ENCODE data around the gene ALPK1.
"Not testable (repeated sequence)": the region's sequence is repeated elsewhere in the genome, so short reads cannot be mapped to it uniquely, and the experiment has no call there.

The ALPK1 gene

GRCh38 chr4:112280386-112281056, 16.6 kb upstream of the ALPK1 start:
- H3K27me3 ChIP-seq (ENCODE audit: insufficient read depth, low read length, poor library complexity) = no peaks in the 10 kb centered on the region
- no peak overlapping the region for H3K27ac ChIP-seq (ENCODE audit: low read length)
- H3K79me2 ChIP-seq (ENCODE audit: insufficient read depth, low read length) = peaks cover 86% of the 10 kb centered on the region
- no peak overlapping the region for H3K9ac ChIP-seq (ENCODE audit: low read depth, low read length)
- no peaks in the 10 kb centered on the region for H3K9me3 ChIP-seq (ENCODE audit: insufficient read depth, low read length, severe bottlenecking)
- ATAC-seq (ENCODE audit: insufficient read depth, low read depth) (no peak), DNase-seq (no peak)
- peaks cover 47% of the 10 kb centered on the region for H3K36me3 ChIP-seq (ENCODE audit: insufficient read depth, low read length)
- H2AFZ ChIP-seq (ENCODE audit: low read depth, low read length) = no peak overlapping the region
- no peak overlapping the region for H3K4me3 ChIP-seq (ENCODE audit: low read depth in 1 of 2, low read length in 2 of 2)
- peak overlapping the region; percentile 21; the same call in 1 of the 2 replicates for H3K4me2 ChIP-seq (ENCODE audit: insufficient read depth, low read length)
- TF ChIP-seq CTCF (IDR thresholded peaks at IDR 0.05; ENCODE audit: borderline replicate concordance, extremely low read depth, low read length, poor library complexity, severe bottlenecking) (no peak), EZH2 (IDR thresholded peaks at IDR 0.05; ENCODE audit: borderline replicate concordance, low read depth, low read length, severe bottlenecking) (no peak)
- H3K4me1 ChIP-seq (ENCODE audit: insufficient read depth, low read length) = peaks cover 37% of the 10 kb centered on the region
- peaks cover 19% of the 10 kb centered on the region for H4K20me1 ChIP-seq (ENCODE audit: insufficient read depth, low read length)

- H3K79me2 ChIP-seq (ENCODE audit: insufficient read depth, low read length) = peaks cover 85% of the 10 kb centered on the region
- not testable (repeated sequence) for H3K4me3 ChIP-seq (ENCODE audit: low read depth in 1 of 2, low read length in 2 of 2); H3K9ac ChIP-seq (ENCODE audit: low read depth, low read length); DNase-seq; H3K27me3 ChIP-seq (ENCODE audit: insufficient read depth, low read length, poor library complexity); H3K27ac ChIP-seq (ENCODE audit: low read length); ATAC-seq (ENCODE audit: insufficient read depth, low read depth); H2AFZ ChIP-seq (ENCODE audit: low read depth, low read length); H3K9me3 ChIP-seq (ENCODE audit: insufficient read depth, low read length, severe bottlenecking)
- H3K4me2 ChIP-seq (ENCODE audit: insufficient read depth, low read length) = peak overlapping the region; percentile 29
- peaks cover 40% of the 10 kb centered on the region for H3K36me3 ChIP-seq (ENCODE audit: insufficient read depth, low read length)
- peaks cover 13% of the 10 kb centered on the region for H4K20me1 ChIP-seq (ENCODE audit: insufficient read depth, low read length)
- H3K4me1 ChIP-seq (ENCODE audit: insufficient read depth, low read length) = peaks cover 49% of the 10 kb centered on the region
These were observed 15.2 kb upstream of the ALPK1 start for GRCh38 chr4:112281895-112282398.

GRCh38 chr4:112282860-112283667, 14.1 kb upstream of the ALPK1 start:
- no peaks in the 10 kb centered on the region for H3K27me3 ChIP-seq (ENCODE audit: insufficient read depth, low read length, poor library complexity)
- no peak overlapping the region for H3K9ac ChIP-seq (ENCODE audit: low read depth, low read length)
- peaks cover 77% of the 10 kb centered on the region for H3K79me2 ChIP-seq (ENCODE audit: insufficient read depth, low read length)
- peaks cover 13% of the 10 kb centered on the region for H4K20me1 ChIP-seq (ENCODE audit: insufficient read depth, low read length)
- H3K4me2 ChIP-seq (ENCODE audit: insufficient read depth, low read length) = peak overlapping the region; percentile 76
- H3K4me1 ChIP-seq (ENCODE audit: insufficient read depth, low read length) = peaks cover 60% of the 10 kb centered on the region
- peak overlapping the region; percentile 41; the same call in 1 of the 2 replicates for H3K27ac ChIP-seq (ENCODE audit: low read length)
- H3K9me3 ChIP-seq (ENCODE audit: insufficient read depth, low read length, severe bottlenecking) = no peaks in the 10 kb centered on the region
- H3K36me3 ChIP-seq (ENCODE audit: insufficient read depth, low read length) = peaks cover 30% of the 10 kb centered on the region
- no peak for ATAC-seq (ENCODE audit: insufficient read depth, low read depth)
- no peak overlapping the region for H2AFZ ChIP-seq (ENCODE audit: low read depth, low read length)
- TF ChIP-seq EZH2 (IDR thresholded peaks at IDR 0.05; ENCODE audit: borderline replicate concordance, low read depth, low read length, severe bottlenecking) (no peak), CTCF (IDR thresholded peaks at IDR 0.05; ENCODE audit: borderline replicate concordance, extremely low read depth, low read length, poor library complexity, severe bottlenecking) (no peak)
- peak overlapping the region in 1 of 2 experiments; percentile 40; a peak in 2 of 4 replicates for H3K4me3 ChIP-seq (ENCODE audit: low read depth in 1 of 2, low read length in 2 of 2)
- no peak for DNase-seq

GRCh38 chr4:112284166-112284565, 13.0 kb upstream of the ALPK1 start:
- TF ChIP-seq EZH2 (IDR thresholded peaks at IDR 0.05; ENCODE audit: borderline replicate concordance, low read depth, low read length, severe bottlenecking) = no peak
- TF ChIP-seq CTCF (IDR thresholded peaks at IDR 0.05; ENCODE audit: borderline replicate concordance, extremely low read depth, low read length, poor library complexity, severe bottlenecking) = no peak
- DNase-seq (no peak), ATAC-seq (ENCODE audit: insufficient read depth, low read depth) (no peak)
- Histone ChIP-seq H3K27ac (ENCODE audit: low read length) (peak overlapping the region; percentile 79), H4K20me1 (ENCODE audit: insufficient read depth, low read length) (peaks cover 10% of the 10 kb centered on the region), H3K4me1 (ENCODE audit: insufficient read depth, low read length) (peaks cover 71% of the 10 kb centered on the region), H3K4me3 (ENCODE audit: low read depth in 1 of 2, low read length in 2 of 2) (peak overlapping the region; percentile 69 to 86; a peak in 3 of 4 replicates), H3K4me2 (ENCODE audit: insufficient read depth, low read length) (peak overlapping the region; percentile 76), H3K27me3 (ENCODE audit: insufficient read depth, low read length, poor library complexity) (no peaks in the 10 kb centered on the region), H3K36me3 (ENCODE audit: insufficient read depth, low read length) (peaks cover 24% of the 10 kb centered on the region), H2AFZ (ENCODE audit: low read depth, low read length) (peak overlapping the region; percentile 100; the same call in 1 of the 2 replicates), H3K79me2 (ENCODE audit: insufficient read depth, low read length) (peaks cover 69% of the 10 kb centered on the region), H3K9ac (ENCODE audit: low read depth, low read length) (peak overlapping the region; percentile 66), H3K9me3 (ENCODE audit: insufficient read depth, low read length, severe bottlenecking) (no peaks in the 10 kb centered on the region)
